Camera-type eye (tissue), 1 donor: ENCODE measurements around the gene BRME1. TPM values are rescaled to one million over a fixed set of nuclear protein-coding genes. Genes with fewer than 3 reads are reported as not detected.

Source experiments
- total RNA-seq: library from RNA; depleted of rRNA; stranded (reverse); fragments of >200 nt; gene quantifications from one replicate; pipeline ENCODE4 v1.2.3, GENCODE V29; 2014

BRME1 gene
- total RNA-seq, result 5.5 TPM

GRCh38 chr19:13905634-13906520, at the start of gene BRME1, which contains the start of gene CC2D1A:
Gene BRME1, minus strand, starts transcription at chr19:13906117. Its CDS starts 1,225 bp downstream, at chr19:13904892.
Gene CC2D1A, plus strand, starts transcription at chr19:13906201. Its CDS starts 241 bp downstream, at chr19:13906442.

GRCh38 chr19:13952154-13952930, 46.4 kb upstream of the BRME1 start, which contains the start of gene DCAF15:
Gene DCAF15, plus strand, starts transcription at chr19:13952509. Its CDS starts 4 bp downstream, at chr19:13952513.

GRCh38 chr19:13938301-13939064, 32.6 kb upstream of the BRME1 start, which contains the start of gene PODNL1:
Gene PODNL1, minus strand, starts transcription at chr19:13938417. Its CDS starts 236 bp downstream, at chr19:13938181.

GRCh38 chr19:13876834-13877233, 29.1 kb downstream of the BRME1 start, which contains the start of gene NANOS3:
Gene NANOS3, plus strand, starts transcription at chr19:13877134. Its CDS starts 115 bp downstream, at chr19:13877249.

Other genes with a start within 250 kb of the BRME1 start
- gene MRI1, start 141.6 kb downstream of the BRME1 start, total RNA-seq, result 57.1 TPM
- gene C19orf53, start 131.7 kb downstream of the BRME1 start, total RNA-seq, result 41.0 TPM
- gene ZSWIM4, start 110.7 kb downstream of the BRME1 start, total RNA-seq, result 29.1 TPM
- gene NANOS3, start 29.0 kb downstream of the BRME1 start, total RNA-seq, result 1.0 TPM
- gene CC2D1A, start 84 bp upstream of the BRME1 start, total RNA-seq, result 19.2 TPM
- gene PODNL1, start 32.3 kb upstream of the BRME1 start, total RNA-seq, result 3.3 TPM
- gene DCAF15, start 46.4 kb upstream of the BRME1 start, total RNA-seq, result 11.7 TPM
- 10.4 TPM for gene RFX1, start 100.2 kb upstream of the BRME1 start, total RNA-seq
- not detected for gene RLN3, start 122.0 kb upstream of the BRME1 start, total RNA-seq
- gene IL27RA, start 125.6 kb upstream of the BRME1 start, total RNA-seq, result 3.2 TPM
- gene PALM3, start 156.0 kb upstream of the BRME1 start, total RNA-seq, result 0.60 TPM
- 0.71 TPM for gene MISP3, start 166.7 kb upstream of the BRME1 start, total RNA-seq
- gene C19orf67, start 179.7 kb upstream of the BRME1 start, total RNA-seq, result not detected
- gene SAMD1, start 184.6 kb upstream of the BRME1 start, total RNA-seq, result 31.8 TPM
- gene PRKACA, start 211.6 kb upstream of the BRME1 start, total RNA-seq, result 61.7 TPM
- 8.1 TPM for gene ASF1B, start 230.5 kb upstream of the BRME1 start, total RNA-seq